Adipocyte (in vitro differentiated cells): ENCODE measurements around the gene CA12.

Experiments
- DNase-seq: peaks from one replicate; pipeline ENCODE4 v3.0.0-alpha.2; 2015; ENCODE audit warnings: low read depth
- H3K27me3 ChIP-seq: replicated peaks from 2 replicates; pipeline ENCODE4 v1.7.0; 2013; ENCODE audit warnings: mild to moderate bottlenecking, low read length, moderate library complexity; ENCODE audit not compliant: control insufficient read depth, insufficient read depth
- H3K36me3 ChIP-seq: 2 replicates; pipeline ENCODE4 v1.7.0; 2013; ENCODE audit warnings: low read length, mild to moderate bottlenecking, moderate library complexity; ENCODE audit not compliant: control insufficient read depth, insufficient read depth, severe bottlenecking
- H3K4me1 ChIP-seq: 2 replicates; pipeline ENCODE4 v1.7.0; 2013; ENCODE audit warnings: mild to moderate bottlenecking, low read length, moderate library complexity; ENCODE audit not compliant: control insufficient read depth, insufficient read depth
- H3K4me3 ChIP-seq: 2 replicates; pipeline ENCODE4 v1.7.0; 2013; ENCODE audit warnings: mild to moderate bottlenecking, low read length, moderate library complexity
- H3K9ac ChIP-seq: 2 replicates; pipeline ENCODE4 v1.7.0; 2013; ENCODE audit warnings: mild to moderate bottlenecking, low read length, moderate library complexity
- H3K9me3 ChIP-seq: 2 replicates; pipeline ENCODE4 v1.7.0; 2013; ENCODE audit warnings: mild to moderate bottlenecking, low read length, moderate library complexity; ENCODE audit not compliant: control insufficient read depth

The CA12 gene

DNA sequence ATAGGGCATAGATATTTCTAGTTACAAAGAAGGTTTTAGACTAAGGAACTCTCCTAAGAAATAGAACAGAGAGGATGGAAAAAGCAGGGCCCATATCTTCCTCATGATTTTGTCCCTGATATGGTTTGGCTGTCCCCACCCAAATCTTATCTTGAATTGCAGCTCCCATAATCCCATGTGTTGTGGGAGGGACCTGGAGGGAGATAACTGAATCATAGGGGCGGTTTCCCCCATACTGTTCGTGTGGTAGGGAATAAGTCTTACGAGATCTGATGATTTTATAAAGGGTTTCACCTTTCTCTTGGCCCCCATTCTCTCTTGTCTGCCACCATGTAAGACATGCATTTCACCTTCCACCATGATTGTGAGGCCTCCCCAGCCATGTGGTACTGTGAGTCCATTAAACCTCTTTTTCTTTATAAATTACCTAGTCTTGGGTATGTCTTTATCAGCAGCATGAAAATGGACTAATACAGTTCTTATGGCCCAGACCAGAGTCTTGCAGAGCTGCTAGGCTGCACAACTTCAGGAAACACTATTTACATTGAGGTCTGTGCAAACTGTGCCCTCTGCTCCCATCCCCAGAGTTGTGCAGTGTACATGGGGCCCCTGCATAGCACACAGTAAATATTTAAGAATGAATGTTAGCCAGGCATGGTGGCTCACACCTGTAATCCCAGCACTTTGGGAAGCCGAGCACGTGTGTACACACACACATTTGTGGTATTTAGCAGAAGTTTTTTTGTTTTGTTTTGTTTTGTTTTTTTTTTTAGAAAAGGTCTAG is 20.3 kb upstream of the CA12 start:
- Histone ChIP-seq H3K9me3 (no peaks in the 10 kb centered on the region), H3K9ac (no peak overlapping the region), H3K27me3 (no peaks in the 10 kb centered on the region), H3K36me3 (no peaks in the 10 kb centered on the region), H3K4me3 (no peak overlapping the region), H3K4me1 (peaks cover 6% of the 10 kb centered on the region)
- DNase-seq: no peak

DNA sequence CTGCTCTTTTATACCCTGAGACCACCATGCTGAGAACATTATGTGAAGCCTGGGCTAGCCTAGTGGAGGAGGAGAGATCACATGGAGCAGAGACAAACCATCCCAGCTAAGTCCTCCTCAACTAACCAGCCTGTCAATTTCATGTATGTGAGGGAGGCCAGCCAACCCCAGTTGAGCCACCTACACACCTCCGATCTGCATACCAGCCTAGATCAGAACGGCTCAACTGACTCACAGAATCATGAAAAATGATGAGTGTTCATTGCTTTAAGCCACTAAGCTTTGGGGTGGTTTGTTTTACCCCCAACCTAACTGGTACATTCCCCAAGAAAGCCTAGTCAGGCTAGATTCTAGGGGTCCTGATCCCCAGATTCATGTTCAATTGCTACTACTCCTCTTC is 19.4 kb upstream of the CA12 start:
- H3K4me1 ChIP-seq: peaks cover 6% of the 10 kb centered on the region
- no peaks in the 10 kb centered on the region for H3K9me3 ChIP-seq
- peak; percentile 15 for DNase-seq
- H3K4me3 ChIP-seq: no peak overlapping the region
- H3K27me3 ChIP-seq: no peaks in the 10 kb centered on the region
- no peaks in the 10 kb centered on the region for H3K36me3 ChIP-seq
- no peak overlapping the region for H3K9ac ChIP-seq

DNA sequence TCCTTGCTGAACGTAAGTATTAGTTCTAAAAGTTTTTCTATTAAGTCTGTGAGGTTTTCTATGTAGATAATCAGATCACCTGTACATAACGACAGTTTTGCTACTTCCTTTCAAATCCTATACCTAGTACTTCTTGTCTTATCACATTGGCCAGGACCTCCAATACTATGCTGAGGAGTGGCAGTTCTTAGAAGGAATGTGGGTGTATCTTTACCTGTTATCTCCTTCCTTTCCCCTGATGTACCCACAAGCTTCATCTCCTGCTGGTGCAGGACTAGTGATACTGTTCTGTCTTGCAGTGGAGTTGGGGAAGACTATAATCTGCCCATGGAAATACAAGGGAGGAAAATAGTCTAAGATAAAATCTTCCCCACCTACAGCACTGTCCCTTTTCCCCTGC is 16.8 kb upstream of the CA12 start:
- Histone ChIP-seq H3K27me3 (no peaks in the 10 kb centered on the region), H3K9me3 (no peaks in the 10 kb centered on the region), H3K9ac (no peak overlapping the region), H3K4me1 (peaks cover 6% of the 10 kb centered on the region), H3K36me3 (no peaks in the 10 kb centered on the region), H3K4me3 (no peak overlapping the region)
- DNase-seq: no peak

DNA sequence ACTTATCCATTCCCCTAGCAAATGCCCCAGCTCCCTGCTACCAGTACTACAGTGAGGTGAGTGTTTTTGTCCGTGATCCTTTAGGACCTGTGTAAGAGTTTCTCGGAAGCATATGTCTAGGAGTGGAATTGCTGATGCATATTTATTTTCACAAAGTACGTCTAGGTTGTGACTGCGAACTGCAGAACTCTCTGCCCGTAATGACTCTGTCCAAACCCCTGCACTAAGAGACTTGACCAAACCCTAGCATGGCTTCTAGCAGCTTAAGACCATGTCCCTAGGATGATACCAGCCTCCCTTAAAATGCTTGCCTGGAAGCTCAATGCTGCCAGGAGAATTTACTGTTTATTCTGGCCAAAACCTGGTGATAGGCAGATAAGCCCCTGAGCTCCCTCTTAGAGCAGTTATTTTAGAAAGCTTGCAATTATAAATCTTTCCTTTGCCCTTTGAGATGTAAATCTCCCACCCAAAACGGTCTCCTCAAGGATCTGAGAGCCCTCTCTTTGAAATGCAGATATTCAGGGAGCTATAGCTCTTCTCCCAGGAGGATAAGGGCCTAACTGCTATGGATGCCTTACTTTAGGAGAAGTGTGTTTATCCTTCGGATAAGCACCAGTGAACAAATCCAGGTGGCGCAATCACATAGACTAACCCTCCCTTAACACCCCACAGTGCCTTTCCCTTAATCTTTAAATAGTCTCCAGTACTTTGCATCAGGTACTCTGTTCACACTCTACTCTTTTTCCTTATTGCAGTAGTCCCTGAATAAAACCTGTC is 14.7 kb upstream of the CA12 start:
- H3K9me3 ChIP-seq: no peaks in the 10 kb centered on the region
- H3K36me3 ChIP-seq: no peaks in the 10 kb centered on the region
- DNase-seq: no peak

DNA sequence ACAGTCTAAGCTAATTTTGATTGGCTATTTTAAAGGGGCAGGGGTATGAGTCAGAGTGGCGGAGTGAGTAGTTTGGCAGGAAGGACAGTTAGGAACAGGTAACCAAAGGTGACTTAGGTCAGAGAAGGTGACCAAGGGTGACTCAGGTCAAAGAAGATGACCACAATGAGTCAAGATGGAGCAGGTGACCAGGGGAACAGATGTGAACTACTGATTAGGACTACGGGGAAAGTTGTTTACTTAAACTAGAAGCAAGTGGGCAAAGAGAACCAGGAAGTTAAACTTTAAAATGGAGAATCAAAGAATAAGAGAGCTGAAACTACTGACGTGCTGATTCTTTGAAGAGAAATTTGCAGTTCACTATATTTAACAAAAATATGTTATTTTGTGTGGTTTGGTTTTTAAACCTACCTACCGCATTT is 14.1 kb upstream of the CA12 start:
- no peak for DNase-seq
- Histone ChIP-seq H3K4me3 (no peak overlapping the region), H3K36me3 (no peaks in the 10 kb centered on the region), H3K9ac (no peak overlapping the region), H3K27me3 (no peaks in the 10 kb centered on the region), H3K4me1 (peaks cover 26% of the 10 kb centered on the region), H3K9me3 (no peaks in the 10 kb centered on the region)

More for the DNA sequence above, 14.7 kb upstream of the CA12 start:
- Histone ChIP-seq H3K27me3 (no peaks in the 10 kb centered on the region), H3K4me3 (no peak overlapping the region), H3K9ac (no peak overlapping the region), H3K4me1 (peaks cover 22% of the 10 kb centered on the region)

DNA sequence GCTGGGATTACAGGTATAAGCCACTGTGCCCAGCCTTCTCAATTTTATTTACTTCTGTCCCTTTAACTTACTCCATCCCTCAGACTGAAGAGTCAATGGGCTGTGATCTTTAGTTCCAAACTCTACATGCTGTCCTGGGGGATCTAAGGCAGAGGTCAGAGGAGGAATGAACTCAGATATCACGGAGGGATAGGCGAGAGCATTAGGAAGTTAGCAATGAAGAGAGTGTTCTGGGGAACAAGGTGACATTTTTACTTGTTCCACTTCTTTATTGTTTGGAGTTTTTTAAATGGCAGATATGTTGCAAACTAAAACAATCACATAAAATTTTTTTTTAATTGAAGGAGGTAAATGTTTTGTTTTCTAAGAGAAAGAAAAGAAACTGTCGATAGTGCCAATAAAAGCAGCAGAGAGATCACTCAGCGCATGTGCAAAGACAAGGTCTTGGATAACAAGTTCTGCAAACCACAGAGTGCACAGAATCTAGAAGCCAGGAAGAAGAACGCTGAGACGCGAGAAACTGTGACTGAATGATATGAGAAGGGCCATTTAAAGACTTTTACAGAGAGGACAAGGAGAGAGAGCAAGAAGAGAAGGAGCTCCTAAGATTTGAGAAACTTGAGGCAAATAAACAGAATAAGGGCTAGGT is 10.8 kb upstream of the CA12 start:
- H3K4me1 ChIP-seq: peaks cover 30% of the 10 kb centered on the region
- no peaks in the 10 kb centered on the region for H3K36me3 ChIP-seq
- H3K4me3 ChIP-seq: peak overlapping the region; percentile 60
- no peaks in the 10 kb centered on the region for H3K27me3 ChIP-seq
- DNase-seq: no peak
- H3K9me3 ChIP-seq: no peaks in the 10 kb centered on the region
- peak overlapping the region; percentile 59 for H3K9ac ChIP-seq

DNA sequence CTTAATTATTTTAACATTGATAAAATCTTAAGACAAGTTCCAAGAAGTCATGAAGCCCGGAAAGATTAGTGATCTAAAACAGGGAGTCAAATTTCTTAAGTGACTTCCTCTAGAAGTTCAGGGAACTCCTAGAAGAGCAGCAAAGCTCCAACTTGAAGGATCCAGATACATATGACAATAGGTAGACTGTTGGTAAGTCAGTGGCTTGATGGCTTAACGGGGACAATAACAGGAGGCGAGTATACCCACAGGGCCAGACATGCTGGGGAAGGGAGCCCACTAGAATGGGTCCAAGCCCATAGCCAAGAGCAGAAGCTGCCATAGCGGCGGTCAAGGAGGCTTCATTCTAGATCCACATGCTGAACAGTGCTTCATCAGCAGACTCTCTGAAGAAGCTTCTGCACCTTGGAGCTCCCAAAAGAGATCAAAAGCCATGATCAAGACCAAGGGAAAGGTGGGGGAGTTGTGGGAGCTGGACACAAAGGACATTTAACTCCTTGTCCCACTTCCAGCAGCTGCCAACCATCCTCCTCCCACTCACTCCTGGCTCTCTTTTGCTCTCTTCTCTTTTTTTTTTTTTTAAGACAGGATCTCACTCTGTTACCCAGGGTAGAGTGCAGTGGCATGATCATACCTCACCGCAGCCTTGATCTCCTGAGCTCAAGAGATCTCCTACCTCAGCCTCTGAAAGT is 10.2 kb upstream of the CA12 start:
- H3K9me3 ChIP-seq: no peaks in the 10 kb centered on the region
- H3K36me3 ChIP-seq: no peaks in the 10 kb centered on the region
- no peak for DNase-seq
- H3K4me1 ChIP-seq: peaks cover 30% of the 10 kb centered on the region
- no peaks in the 10 kb centered on the region for H3K27me3 ChIP-seq
- H3K9ac ChIP-seq: peak overlapping the region; percentile 59
- H3K4me3 ChIP-seq: no peak overlapping the region

DNA sequence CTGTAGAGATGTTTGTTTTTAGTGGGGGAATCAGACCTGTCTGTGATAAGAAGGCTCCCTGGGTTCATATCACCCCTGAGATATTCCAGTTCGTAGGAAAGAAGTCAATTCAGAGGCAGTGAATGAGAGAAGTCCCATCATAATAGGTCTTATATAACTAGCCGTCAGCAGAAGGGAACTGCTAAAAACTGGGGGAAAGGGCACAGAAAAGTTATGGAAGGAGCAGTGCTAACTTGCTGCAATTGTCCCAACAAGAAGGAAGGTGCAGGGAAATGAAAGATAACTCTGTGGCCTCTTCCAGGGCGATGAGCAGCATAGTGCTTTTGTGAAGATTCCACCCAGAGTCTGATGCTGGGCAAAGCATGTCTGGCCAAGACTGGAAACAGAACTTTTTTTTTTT is 9.0 kb upstream of the CA12 start:
- no peaks in the 10 kb centered on the region for H3K36me3 ChIP-seq
- H3K4me3 ChIP-seq: no peak overlapping the region
- no peaks in the 10 kb centered on the region for H3K27me3 ChIP-seq
- no peaks in the 10 kb centered on the region for H3K9me3 ChIP-seq
- H3K4me1 ChIP-seq: peaks cover 30% of the 10 kb centered on the region
- H3K9ac ChIP-seq: no peak overlapping the region
- no peak for DNase-seq

DNA sequence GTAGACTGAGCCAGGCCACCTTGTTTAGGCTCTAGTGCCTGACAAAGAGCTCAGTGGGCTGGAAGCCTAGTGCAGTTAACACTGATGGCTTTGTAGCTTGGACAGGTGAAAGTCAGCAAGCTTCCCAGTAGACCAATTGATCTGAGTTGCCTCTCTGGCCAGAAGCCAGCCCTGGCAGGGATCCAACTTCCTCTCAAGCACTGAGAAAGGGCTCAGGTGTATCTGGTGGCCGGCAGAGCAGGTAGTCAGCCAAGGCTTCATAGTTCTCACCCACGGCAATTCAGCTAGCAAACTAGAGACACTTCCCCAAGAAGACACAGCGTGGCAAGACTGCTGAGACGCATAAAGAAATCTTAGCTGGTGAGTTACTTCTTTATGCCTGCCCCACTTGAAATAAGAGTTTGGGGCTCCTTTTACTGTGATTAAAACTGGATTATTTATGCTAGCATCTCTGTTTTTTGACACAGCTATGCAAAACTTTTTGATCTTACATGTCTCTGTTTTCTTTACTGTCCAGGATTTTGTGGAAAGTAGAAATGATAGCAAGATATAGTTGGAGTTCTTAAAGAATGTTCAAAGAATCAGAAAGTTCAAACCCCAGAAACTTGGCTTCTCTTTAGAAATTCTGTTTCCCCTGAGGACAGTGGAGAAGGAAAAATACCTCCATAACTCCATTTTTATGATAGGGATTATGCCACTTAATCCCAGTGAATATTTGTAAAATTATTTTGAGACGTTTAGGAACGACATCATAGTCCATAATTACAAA is 8.4 kb upstream of the CA12 start:
- H3K36me3 ChIP-seq: no peaks in the 10 kb centered on the region
- no peak overlapping the region for H3K4me3 ChIP-seq
- H3K9me3 ChIP-seq: no peaks in the 10 kb centered on the region
- DNase-seq: no peak
- H3K4me1 ChIP-seq: peaks cover 30% of the 10 kb centered on the region
- no peak overlapping the region for H3K9ac ChIP-seq
- H3K27me3 ChIP-seq: no peaks in the 10 kb centered on the region

DNA sequence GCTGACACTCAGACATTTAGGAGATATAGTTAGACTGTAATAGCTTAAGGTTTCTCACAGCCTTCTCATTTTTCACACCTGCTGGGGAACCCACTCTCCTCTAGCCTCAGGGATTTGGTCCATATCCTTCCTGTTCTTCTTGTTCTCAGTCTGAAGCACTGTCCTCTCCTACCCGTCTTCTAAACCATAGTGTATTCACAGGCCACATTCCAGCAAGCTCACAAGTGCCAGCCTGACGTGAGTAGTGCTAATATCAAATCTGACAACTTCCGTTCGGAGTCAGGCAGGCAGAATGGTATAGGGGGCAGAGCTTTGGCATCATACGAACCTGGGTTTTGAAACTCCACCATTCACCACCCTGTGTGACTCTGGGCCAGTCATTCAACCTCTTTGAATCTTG is 6.9 kb upstream of the CA12 start:
- no peak overlapping the region for H3K4me3 ChIP-seq
- H3K9me3 ChIP-seq: no peaks in the 10 kb centered on the region
- H3K36me3 ChIP-seq: no peaks in the 10 kb centered on the region
- H3K4me1 ChIP-seq: peaks cover 30% of the 10 kb centered on the region
- no peaks in the 10 kb centered on the region for H3K27me3 ChIP-seq
- DNase-seq: no peak
- H3K9ac ChIP-seq: no peak overlapping the region
